OCI-LY7 (cell line): ENCODE data around the gene ZFTA. TPM values are rescaled to one million over a fixed set of nuclear protein-coding genes. Genes with fewer than 3 reads are reported as not detected.

ENCODE experiments used
- BruUV-seq: library from RNA; stranded (reverse); fragments of 400-500 nt; replicated peaks from 2 replicates; lab custom pipeline; 2021; lab: Mats Ljungman, UMichigan
- CTCF ChIA-PET: fragments of 300-600 bp; sonication (Branson Sonifier 250); formaldehyde crosslinking; loops from one replicate; lab custom pipeline; 2022; ENCODE audit warnings: antibody characterized with exemption; ENCODE audit not compliant: unreplicated experiment; lab: Charles Lee
- POLR2A ChIA-PET: fragments of 300-600 bp; sonication (Branson Sonifier 250); formaldehyde crosslinking; loops from one replicate; lab custom pipeline; 2022; ENCODE audit warnings: antibody characterized with exemption; lab: Charles Lee
- DNase-seq: peaks from one replicate; pipeline ENCODE4 v3.0.0-alpha.2; 2015; ENCODE audit warnings: low spot score
- H2AFZ ChIP-seq: fragments of 200-600 bp; sonication (generic), shearing (Covaris generic); 2 replicates; pipeline ENCODE4 v1.6.1; 2014; ENCODE audit warnings: mild to moderate bottlenecking, antibody characterized with exemption, low read length, moderate library complexity
- H3K27ac ChIP-seq: fragments of 200-600 bp; sonication (generic); 2 replicates; pipeline ENCODE4 v1.5.1; 2014; ENCODE audit warnings: mixed run types, low read depth, mild to moderate bottlenecking, moderate library complexity, low read length, inconsistent platforms; ENCODE audit not compliant: poor library complexity, severe bottlenecking
- H3K36me3 ChIP-seq: fragments of 200-600 bp; sonication (generic); 2 replicates; pipeline ENCODE4 v1.6.1; 2014; ENCODE audit warnings: mild to moderate bottlenecking, antibody characterized with exemption, low read length, moderate library complexity, mixed read lengths; ENCODE audit not compliant: insufficient read depth
- H3K4me1 ChIP-seq: fragments of 200-600 bp; sonication (generic); 2 replicates; pipeline ENCODE4 v1.5.1; 2014; ENCODE audit warnings: mild to moderate bottlenecking, low read length; ENCODE audit not compliant: insufficient read depth, poor library complexity, severe bottlenecking
- H3K4me2 ChIP-seq: fragments of 200-600 bp; sonication (generic); 2 replicates; pipeline ENCODE4 v1.6.1; 2014; ENCODE audit warnings: mild to moderate bottlenecking, low read length
- H3K4me3 ChIP-seq: fragments of 200-600 bp; sonication (generic); 2 replicates; pipeline ENCODE4 v1.5.1; 2014; ENCODE audit warnings: mild to moderate bottlenecking, low read depth, low read length; ENCODE audit not compliant: poor library complexity, severe bottlenecking
- H3K79me2 ChIP-seq: fragments of 200-600 bp; sonication (generic); 2 replicates; pipeline ENCODE4 v1.6.1; 2016; ENCODE audit warnings: low read depth, mild to moderate bottlenecking, low read length, moderate library complexity, mixed read lengths; ENCODE audit not compliant: insufficient read depth
- H3K9me2 ChIP-seq: fragments of 200-600 bp; sonication (generic); 2 replicates; pipeline ENCODE4 v1.6.1; 2016; ENCODE audit warnings: mild to moderate bottlenecking, low read length, mixed read lengths; ENCODE audit not compliant: insufficient read depth
- H3K9me3 ChIP-seq: fragments of 200-600 bp; sonication (generic); 2 replicates; pipeline ENCODE4 v1.6.1; 2014; ENCODE audit warnings: mild to moderate bottlenecking, mixed run types, low read length, mixed read lengths
- H4K20me1 ChIP-seq: fragments of 200-600 bp; sonication (generic); 2 replicates; pipeline ENCODE4 v1.6.1; 2014; ENCODE audit warnings: mild to moderate bottlenecking, antibody characterized with exemption, low read length, moderate library complexity, mixed read lengths; ENCODE audit not compliant: insufficient read depth
- CTCF ChIP-seq: fragments of 200-600 bp; sonication (generic); conservative IDR thresholded peaks from 2 replicates; pipeline ENCODE4 v1.5.1; 2014; ENCODE audit warnings: mild to moderate bottlenecking, antibody characterized with exemption, low read length, moderate library complexity, mixed read lengths
- EZH2phosphoT487 ChIP-seq: fragments of 200-600 bp; sonication (generic); IDR thresholded peaks from 2 replicates; pipeline ENCODE4 v1.6.1; 2018; ENCODE audit warnings: low read depth, borderline replicate concordance, mild to moderate bottlenecking, mixed run types, antibody characterized with exemption, low read length, moderate library complexity, mixed read lengths
- intact Hi-C: fragments of 100-400 bp; cut with micrococcal nuclease; formaldehyde crosslinking; loops from one replicate; pipeline ENCODE4 v1.10.0; 2022; ENCODE audit not compliant: unreplicated experiment
- total RNA-seq, 2 experiments: library from RNA; depleted of rRNA in 1 of 2; stranded (reverse); fragments of >200 nt in 1 of 2; shearing (Covaris generic) in 1 of 2; gene quantifications; 2 replicates each; pipeline ENCODE4 v1.2.3, GENCODE V29; 2014 to 2022

Gene ZFTA
- total RNA-seq, 2 experiments from 2014 or later, result 6.8 to 12.7 TPM

DNA sequence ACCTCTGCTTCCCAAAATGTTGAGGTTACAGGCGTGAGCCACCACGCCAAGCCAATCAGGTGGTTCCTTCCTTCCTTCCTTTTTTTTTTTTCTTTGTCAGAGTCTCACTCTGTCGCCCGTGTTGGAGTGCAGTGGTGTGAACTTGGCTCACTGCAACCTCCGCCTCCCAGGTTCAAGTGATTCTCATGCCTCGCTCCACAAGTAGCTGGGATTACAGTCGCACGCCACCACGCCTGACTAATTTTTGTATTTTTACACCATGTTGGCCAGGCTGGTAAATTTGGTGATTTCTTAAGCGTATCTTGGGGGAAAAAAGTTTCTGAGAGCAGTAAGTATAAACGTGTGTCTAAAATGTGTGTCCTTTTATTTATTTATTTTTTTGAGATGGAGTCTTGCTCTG, 26.5 kb upstream of the ZFTA start:
- no peak overlapping the region for H3K4me2 ChIP-seq
- no peak overlapping the region for H3K27ac ChIP-seq
- ChIA-PET POLR2A (no interaction called here), CTCF (no interaction called here)
- intact Hi-C loops, result no loop called here
- H3K79me2 ChIP-seq, result no peaks in the 10 kb centered on the region
- 0 out of 2 replicates have a peak, but pooled peaks cover 6% of the 10 kb centered on the region for H3K9me3 ChIP-seq
- TF ChIP-seq CTCF (no peak), EZH2phosphoT487 (no peak)
- H3K9me2 ChIP-seq, result no peaks in the 10 kb centered on the region
- H3K4me1 ChIP-seq, result no peaks in the 10 kb centered on the region
- H3K4me3 ChIP-seq, result no peak overlapping the region
- BruUV-seq, result no TSS peak
- no peak for DNase-seq
- H2AFZ ChIP-seq, result no peak overlapping the region
- H3K36me3 ChIP-seq, result no peaks in the 10 kb centered on the region
- H4K20me1 ChIP-seq, result no peaks in the 10 kb centered on the region

- no peaks in the 10 kb centered on the region for H3K9me2 ChIP-seq
- intact Hi-C loops, result no loop called here
- POLR2A ChIA-PET, result no interaction called here
- TF ChIP-seq CTCF (no peak), EZH2phosphoT487 (no peak)
- H4K20me1 ChIP-seq, result no peaks in the 10 kb centered on the region
- H2AFZ ChIP-seq, result no peak overlapping the region
- H3K27ac ChIP-seq, result no peak overlapping the region
- no TSS peak for BruUV-seq
- CTCF ChIA-PET, result interaction anchor here (0.6 kb wide), 1 partner anchor 22 kb away, joined by 3 read pairs; no protein-coding TSS in a partner anchor
- DNase-seq, result no peak
- H3K36me3 ChIP-seq, result no peaks in the 10 kb centered on the region
- no peaks in the 10 kb centered on the region for H3K79me2 ChIP-seq
- no peak overlapping the region for H3K4me3 ChIP-seq
- 0 out of 2 replicates have a peak, but pooled peaks cover 6% of the 10 kb centered on the region for H3K9me3 ChIP-seq
- no peaks in the 10 kb centered on the region for H3K4me1 ChIP-seq
- no peak overlapping the region for H3K4me2 ChIP-seq
These were observed 24.6 kb upstream of the ZFTA start for GRCh38 chr11:63793161-63793560.

DNA sequence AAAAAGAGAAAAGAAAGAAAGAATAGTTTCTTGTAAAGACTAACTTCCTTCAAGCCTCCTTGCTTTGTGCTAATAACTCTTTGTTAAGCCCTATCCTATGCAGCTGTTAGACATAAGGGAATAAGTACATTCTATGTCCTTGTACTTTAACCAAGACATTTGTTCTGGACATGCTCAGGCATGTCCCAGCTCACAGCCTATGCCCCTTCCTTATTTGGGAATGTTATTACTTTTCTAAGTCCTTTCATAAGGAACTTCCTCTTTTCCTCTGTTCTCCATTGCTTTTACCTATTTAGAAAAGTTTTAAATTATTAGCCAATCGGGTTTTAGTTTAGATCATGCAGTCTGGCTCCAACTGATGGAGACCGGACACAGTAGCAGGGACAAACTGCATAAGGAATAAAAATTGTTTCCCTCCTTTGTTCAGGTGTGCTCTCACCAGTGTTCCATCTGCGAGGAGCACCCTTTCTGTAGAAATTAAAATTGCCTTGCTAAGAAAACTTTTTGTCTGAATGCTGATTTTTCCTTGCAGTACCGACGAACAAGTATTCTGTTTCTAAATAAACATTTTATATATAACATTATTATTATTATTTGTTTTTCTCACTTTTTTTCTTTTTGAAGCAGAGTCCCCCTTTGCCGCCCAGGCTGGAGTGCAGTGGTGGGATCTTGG, 23.1 kb upstream of the ZFTA start:
- no peak overlapping the region for H3K4me2 ChIP-seq
- no peaks in the 10 kb centered on the region for H3K79me2 ChIP-seq
- H3K4me3 ChIP-seq, result no peak overlapping the region
- H3K4me1 ChIP-seq, result no peaks in the 10 kb centered on the region
- H3K27ac ChIP-seq, result no peak overlapping the region
- POLR2A ChIA-PET, result no interaction called here
- BruUV-seq, result no TSS peak
- DNase-seq, result no peak
- no peaks in the 10 kb centered on the region for H3K9me2 ChIP-seq
- 0 out of 2 replicates have a peak, but pooled peaks cover 6% of the 10 kb centered on the region for H3K9me3 ChIP-seq
- H2AFZ ChIP-seq, result no peak overlapping the region
- no peaks in the 10 kb centered on the region for H4K20me1 ChIP-seq
- no peaks in the 10 kb centered on the region for H3K36me3 ChIP-seq
- TF ChIP-seq EZH2phosphoT487, result no peak
- TF ChIP-seq CTCF, result no peak
- CTCF ChIA-PET, result no interaction called here
- intact Hi-C loops, result no loop called here
